Measurements from ENCODE around the gene CCDC178. TPM values are rescaled to one million over a fixed set of nuclear protein-coding genes. Genes with fewer than 3 reads are reported as not detected.

Gene CCDC178
- polyA plus RNA-seq, 2 of the 4 experiments (the other 2 are of a cell fraction) = 0.06 TPM; not detected in 1

DNA sequence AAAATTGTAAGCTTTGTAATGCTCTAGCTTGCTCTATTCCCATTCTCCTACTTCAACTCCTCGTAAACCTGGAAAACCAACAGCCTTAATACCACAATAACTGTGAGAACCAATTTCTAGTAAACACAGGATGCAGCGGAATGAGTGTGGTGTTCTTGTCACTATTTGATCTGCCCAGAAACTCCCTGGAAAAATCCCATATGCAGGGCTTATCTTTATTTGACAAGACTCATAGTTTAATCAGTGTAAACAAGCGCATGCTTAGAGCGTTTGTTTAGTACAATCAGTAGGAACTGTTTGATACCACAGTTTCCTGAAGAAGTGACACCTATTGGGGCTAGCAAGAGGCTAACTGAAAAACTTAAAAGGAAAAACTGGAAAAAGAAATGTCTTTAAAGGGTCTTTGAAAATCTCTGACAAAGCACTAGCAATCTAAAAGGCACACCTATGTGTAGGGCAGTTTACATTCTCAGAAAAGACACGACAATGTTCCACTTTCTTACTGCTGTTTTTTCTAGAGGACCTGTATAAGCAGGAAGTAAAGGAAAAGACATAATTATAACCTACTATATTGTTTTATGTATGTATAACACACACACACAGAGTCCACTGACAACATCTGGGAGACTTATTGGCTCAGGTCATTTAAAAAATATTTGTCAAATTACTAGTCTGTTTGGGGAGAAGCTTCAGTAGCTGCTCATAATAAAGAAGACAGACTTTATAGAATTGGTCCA is 426.3 kb downstream of the CCDC178 start:
- Histone ChIP-seq H3K4me3 (no peak overlapping the region), H3K4me2 (no peak overlapping the region), H3K9me3 (no peaks in the 10 kb centered on the region), H3K27ac (no peak overlapping the region), H3K4me1 (no peaks in the 10 kb centered on the region)
- no peak for TF ChIP-seq JUNB (IDR thresholded peaks at IDR 0.05)
- TF ChIP-seq KDM1A (IDR thresholded peaks at IDR 0.05; ENCODE audit: low read depth) = no peak
- TF ChIP-seq ZNF302 (CRISPR knock-in tag; IDR thresholded peaks at IDR 0.05) = no peak
- no peak for TF ChIP-seq SREBF2 (IDR thresholded peaks at IDR 0.05)
- TF ChIP-seq, protein P1, sequence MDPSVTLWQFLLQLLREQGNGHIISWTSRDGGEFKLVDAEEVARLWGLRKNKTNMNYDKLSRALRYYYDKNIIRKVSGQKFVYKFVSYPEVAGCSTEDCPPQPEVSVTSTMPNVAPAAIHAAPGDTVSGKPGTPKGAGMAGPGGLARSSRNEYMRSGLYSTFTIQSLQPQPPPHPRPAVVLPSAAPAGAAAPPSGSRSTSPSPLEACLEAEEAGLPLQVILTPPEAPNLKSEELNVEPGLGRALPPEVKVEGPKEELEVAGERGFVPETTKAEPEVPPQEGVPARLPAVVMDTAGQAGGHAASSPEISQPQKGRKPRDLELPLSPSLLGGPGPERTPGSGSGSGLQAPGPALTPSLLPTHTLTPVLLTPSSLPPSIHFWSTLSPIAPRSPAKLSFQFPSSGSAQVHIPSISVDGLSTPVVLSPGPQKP (IDR thresholded peaks at IDR 0.05; ENCODE audit: low read depth, low read length) = no peak
- no peak for TF ChIP-seq MAFK (IDR thresholded peaks at IDR 0.05; ENCODE audit: partially characterized antibody)
- POLR2A ChIA-PET = no interaction called here
- ATAC-seq (no peak), FAIRE-seq (no peak), DNase-seq (ENCODE audit: low read depth in 1 of 2, low spot score in 1 of 2) (no peak)
- CTCF ChIA-PET = no interaction called here
- 2% methylated on average over 5 of the region's 5 CpGs for WGBS (ENCODE audit: missing lambda C conversion rate)

DNA sequence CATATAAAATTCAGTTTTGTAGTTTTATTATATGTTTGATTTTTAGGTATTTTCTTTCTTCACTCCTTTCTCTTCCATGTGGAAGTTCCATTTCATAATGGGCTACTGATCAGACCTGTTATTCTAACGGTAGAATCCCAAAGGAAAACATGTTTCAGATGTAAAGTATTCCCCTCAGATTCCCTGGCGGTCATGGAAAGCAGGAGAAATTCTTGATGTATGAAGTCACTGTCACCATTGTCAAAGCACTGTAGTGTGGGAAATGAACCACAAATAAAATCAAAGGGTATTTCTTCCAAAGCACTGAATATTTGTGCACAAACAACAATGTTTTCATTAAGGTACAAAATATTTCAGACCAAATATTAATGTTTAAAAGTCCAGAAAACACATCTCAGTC is 430.4 kb downstream of the CCDC178 start:
- no peak overlapping the region for H3K4me3 ChIP-seq
- ChIA-PET CTCF (no interaction called here), POLR2A (no interaction called here)
- FAIRE-seq = no peak
- no peak for DNase-seq (ENCODE audit: low read depth in 1 of 2, low spot score in 1 of 2)
- H3K4me1 ChIP-seq = no peaks in the 10 kb centered on the region
- ATAC-seq = no peak
- H3K4me2 ChIP-seq = no peak overlapping the region
- TF ChIP-seq CBX8 (IDR thresholded peaks at IDR 0.05) = no peak
- no peak for TF ChIP-seq HOXB13 (CRISPR knock-in tag; IDR thresholded peaks at IDR 0.05; ENCODE audit: low read depth)
- TF ChIP-seq JUN (IDR thresholded peaks at IDR 0.05) = no peak
- TF ChIP-seq POLR2A (IDR thresholded peaks at IDR 0.05; ENCODE audit: low read length) = no peak
- no peak for TF ChIP-seq FOSB (CRISPR knock-in tag; IDR thresholded peaks at IDR 0.05)
- no peak for TF ChIP-seq PHF8 (IDR thresholded peaks at IDR 0.05; ENCODE audit: borderline replicate concordance, low read depth)
- no peak for TF ChIP-seq SREBF2 (IDR thresholded peaks at IDR 0.05)
- TF ChIP-seq, protein P2, sequence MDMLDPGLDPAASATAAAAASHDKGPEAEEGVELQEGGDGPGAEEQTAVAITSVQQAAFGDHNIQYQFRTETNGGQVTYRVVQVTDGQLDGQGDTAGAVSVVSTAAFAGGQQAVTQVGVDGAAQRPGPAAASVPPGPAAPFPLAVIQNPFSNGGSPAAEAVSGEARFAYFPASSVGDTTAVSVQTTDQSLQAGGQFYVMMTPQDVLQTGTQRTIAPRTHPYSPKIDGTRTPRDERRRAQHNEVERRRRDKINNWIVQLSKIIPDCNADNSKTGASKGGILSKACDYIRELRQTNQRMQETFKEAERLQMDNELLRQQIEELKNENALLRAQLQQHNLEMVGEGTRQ (IDR thresholded peaks at IDR 0.05) = no peak
- TF ChIP-seq TFCP2L1 (CRISPR knock-in tag; IDR thresholded peaks at IDR 0.05) = no peak
- TF ChIP-seq KDM5A (IDR thresholded peaks at IDR 0.05) = no peak
- no peaks in the 10 kb centered on the region for H3K9me3 ChIP-seq
- 17% methylated on average over 2 of the region's 2 CpGs for WGBS (ENCODE audit: missing lambda C conversion rate)
- H3K27ac ChIP-seq = no peak overlapping the region

DNA sequence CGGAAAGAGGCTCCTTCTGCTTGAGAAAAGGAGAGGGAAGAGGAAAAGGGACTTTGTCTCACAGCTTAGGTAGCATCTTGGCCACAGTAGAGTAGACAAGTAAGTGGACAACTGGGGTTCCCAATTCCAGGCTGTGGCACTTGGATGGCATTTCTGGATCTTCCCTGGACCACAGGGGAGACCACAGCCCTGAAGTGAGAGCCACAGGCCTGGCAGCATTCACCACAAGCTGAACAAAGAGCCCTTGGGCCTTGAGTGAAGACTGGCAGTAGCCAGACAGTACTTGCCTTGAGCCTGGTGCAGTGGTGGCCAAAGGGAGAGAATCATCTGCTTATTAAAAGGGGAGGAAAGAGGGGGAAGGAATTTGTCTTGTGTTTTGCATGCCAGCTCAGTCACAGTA is 441.6 kb downstream of the CCDC178 start:
- Histone ChIP-seq H3K4me3 (no peak overlapping the region), H3K4me1 (no peaks in the 10 kb centered on the region), H3K4me2 (no peak overlapping the region), H3K9me3 (no peaks in the 10 kb centered on the region), H3K27ac (no peak overlapping the region)
- WGBS (ENCODE audit: missing lambda C conversion rate) = 0% methylated on average over 1 of the region's 1 CpG
- FAIRE-seq = no peak
- POLR2A ChIA-PET = no interaction called here
- no peak for ATAC-seq
- no peak for DNase-seq (ENCODE audit: low read depth in 1 of 2, low spot score in 1 of 2)
- CTCF ChIA-PET = no interaction called here
- no peak for TF ChIP-seq BHLHE40 (IDR thresholded peaks at IDR 0.05; ENCODE audit: low read depth, low read length)
- no peak for TF ChIP-seq POLR2A (IDR thresholded peaks at IDR 0.05; ENCODE audit: low read length)
- TF ChIP-seq, protein P3, sequence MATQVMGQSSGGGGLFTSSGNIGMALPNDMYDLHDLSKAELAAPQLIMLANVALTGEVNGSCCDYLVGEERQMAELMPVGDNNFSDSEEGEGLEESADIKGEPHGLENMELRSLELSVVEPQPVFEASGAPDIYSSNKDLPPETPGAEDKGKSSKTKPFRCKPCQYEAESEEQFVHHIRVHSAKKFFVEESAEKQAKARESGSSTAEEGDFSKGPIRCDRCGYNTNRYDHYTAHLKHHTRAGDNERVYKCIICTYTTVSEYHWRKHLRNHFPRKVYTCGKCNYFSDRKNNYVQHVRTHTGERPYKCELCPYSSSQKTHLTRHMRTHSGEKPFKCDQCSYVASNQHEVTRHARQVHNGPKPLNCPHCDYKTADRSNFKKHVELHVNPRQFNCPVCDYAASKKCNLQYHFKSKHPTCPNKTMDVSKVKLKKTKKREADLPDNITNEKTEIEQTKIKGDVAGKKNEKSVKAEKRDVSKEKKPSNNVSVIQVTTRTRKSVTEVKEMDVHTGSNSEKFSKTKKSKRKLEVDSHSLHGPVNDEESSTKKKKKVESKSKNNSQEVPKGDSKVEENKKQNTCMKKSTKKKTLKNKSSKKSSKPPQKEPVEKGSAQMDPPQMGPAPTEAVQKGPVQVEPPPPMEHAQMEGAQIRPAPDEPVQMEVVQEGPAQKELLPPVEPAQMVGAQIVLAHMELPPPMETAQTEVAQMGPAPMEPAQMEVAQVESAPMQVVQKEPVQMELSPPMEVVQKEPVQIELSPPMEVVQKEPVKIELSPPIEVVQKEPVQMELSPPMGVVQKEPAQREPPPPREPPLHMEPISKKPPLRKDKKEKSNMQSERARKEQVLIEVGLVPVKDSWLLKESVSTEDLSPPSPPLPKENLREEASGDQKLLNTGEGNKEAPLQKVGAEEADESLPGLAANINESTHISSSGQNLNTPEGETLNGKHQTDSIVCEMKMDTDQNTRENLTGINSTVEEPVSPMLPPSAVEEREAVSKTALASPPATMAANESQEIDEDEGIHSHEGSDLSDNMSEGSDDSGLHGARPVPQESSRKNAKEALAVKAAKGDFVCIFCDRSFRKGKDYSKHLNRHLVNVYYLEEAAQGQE (IDR thresholded peaks at IDR 0.05) = no peak
- TF ChIP-seq FOSL2 (IDR thresholded peaks at IDR 0.05) = no peak
- TF ChIP-seq FOSL2 (CRISPR knock-in tag; IDR thresholded peaks at IDR 0.05) = no peak
- TF ChIP-seq MAFK (IDR thresholded peaks at IDR 0.05; ENCODE audit: partially characterized antibody) = no peak
- TF ChIP-seq, protein P4, sequence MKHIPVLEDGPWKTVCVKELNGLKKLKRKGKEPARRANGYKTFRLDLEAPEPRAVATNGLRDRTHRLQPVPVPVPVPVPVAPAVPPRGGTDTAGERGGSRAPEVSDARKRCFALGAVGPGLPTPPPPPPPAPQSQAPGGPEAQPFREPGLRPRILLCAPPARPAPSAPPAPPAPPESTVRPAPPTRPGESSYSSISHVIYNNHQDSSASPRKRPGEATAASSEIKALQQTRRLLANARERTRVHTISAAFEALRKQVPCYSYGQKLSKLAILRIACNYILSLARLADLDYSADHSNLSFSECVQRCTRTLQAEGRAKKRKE (CRISPR knock-in tag; IDR thresholded peaks at IDR 0.05; ENCODE audit: low read depth) = no peak
- no peak for TF ChIP-seq CBX8 (IDR thresholded peaks at IDR 0.05)
- no peak for TF ChIP-seq NFE2L2 (conservative IDR thresholded peaks at IDR 0.05; ENCODE audit: low read length)
- no peak for TF ChIP-seq ZSCAN20 (CRISPR knock-in tag; IDR thresholded peaks at IDR 0.05)
- no peak for TF ChIP-seq TP53 (CRISPR knock-in tag; IDR thresholded peaks at IDR 0.05)
- no peak for TF ChIP-seq RAD21 (conservative IDR thresholded peaks at IDR 0.05 in 1 of 2, IDR thresholded peaks at IDR 0.05 in 1 of 2)
- no peak for TF ChIP-seq ZNF302 (CRISPR knock-in tag; IDR thresholded peaks at IDR 0.05)
- no peak for TF ChIP-seq EHF (CRISPR knock-in tag; IDR thresholded peaks at IDR 0.05)
- no peak for TF ChIP-seq SMC3 (IDR thresholded peaks at IDR 0.05)
- TF ChIP-seq CEBPB (IDR thresholded peaks at IDR 0.05) = no peak
- TF ChIP-seq, protein P5, sequence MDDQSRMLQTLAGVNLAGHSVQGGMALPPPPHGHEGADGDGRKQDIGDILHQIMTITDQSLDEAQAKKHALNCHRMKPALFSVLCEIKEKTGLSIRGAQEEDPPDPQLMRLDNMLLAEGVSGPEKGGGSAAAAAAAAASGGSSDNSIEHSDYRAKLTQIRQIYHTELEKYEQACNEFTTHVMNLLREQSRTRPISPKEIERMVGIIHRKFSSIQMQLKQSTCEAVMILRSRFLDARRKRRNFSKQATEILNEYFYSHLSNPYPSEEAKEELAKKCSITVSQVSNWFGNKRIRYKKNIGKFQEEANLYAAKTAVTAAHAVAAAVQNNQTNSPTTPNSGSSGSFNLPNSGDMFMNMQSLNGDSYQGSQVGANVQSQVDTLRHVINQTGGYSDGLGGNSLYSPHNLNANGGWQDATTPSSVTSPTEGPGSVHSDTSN (IDR thresholded peaks at IDR 0.05) = no peak
